GM12875 (cell line): ENCODE results near the gene PCDH1.

Experiments used
- H3K4me3 ChIP-seq: one replicate; pipeline ENCODE4 v1.5.1; 2011; ENCODE audit warnings: low read depth, low read length, control low read depth
- TF ChIP-seq, protein P1 (sequence below): IDR thresholded peaks from 2 replicates; pipeline ENCODE4 v1.5.1; 2011; ENCODE audit warnings: low read depth, mild to moderate bottlenecking, control low read depth, inconsistent platforms, low read length, moderate library complexity, borderline replicate concordance; ENCODE audit not compliant: insufficient read depth

The PCDH1 gene

DNA sequence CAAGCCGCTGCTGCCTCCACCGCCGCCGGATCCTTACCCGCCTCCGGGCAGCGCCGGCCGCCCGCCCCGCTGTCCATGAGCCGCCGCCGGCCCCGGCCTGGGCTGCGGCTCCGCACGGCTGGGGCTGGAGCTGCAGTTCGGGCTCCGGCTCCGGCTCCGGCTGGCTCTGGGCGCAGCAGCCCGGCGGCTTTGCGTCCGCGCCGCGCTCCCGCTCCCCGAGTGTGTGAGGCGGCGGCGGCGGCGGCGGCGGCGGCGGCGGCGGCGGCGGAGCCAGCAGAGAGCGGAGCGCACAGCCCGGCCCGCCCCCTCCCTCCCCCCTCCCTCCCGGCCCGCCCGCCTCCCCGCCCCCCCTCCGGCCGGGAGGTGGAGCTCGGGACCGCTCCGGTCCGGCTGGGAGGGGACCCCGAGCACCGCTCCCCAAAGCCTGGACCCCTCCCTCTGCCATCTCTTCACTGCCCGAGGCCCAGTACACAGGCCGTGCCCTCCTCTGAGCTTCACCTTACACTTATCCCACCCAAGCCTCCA lies at the start of gene PCDH1:
Gene PCDH1, minus strand, starts transcription at position 225 of the 525 bp plus-strand sequence. Its CDS starts 148 bp downstream, at position 77.
- TF ChIP-seq, protein P1, sequence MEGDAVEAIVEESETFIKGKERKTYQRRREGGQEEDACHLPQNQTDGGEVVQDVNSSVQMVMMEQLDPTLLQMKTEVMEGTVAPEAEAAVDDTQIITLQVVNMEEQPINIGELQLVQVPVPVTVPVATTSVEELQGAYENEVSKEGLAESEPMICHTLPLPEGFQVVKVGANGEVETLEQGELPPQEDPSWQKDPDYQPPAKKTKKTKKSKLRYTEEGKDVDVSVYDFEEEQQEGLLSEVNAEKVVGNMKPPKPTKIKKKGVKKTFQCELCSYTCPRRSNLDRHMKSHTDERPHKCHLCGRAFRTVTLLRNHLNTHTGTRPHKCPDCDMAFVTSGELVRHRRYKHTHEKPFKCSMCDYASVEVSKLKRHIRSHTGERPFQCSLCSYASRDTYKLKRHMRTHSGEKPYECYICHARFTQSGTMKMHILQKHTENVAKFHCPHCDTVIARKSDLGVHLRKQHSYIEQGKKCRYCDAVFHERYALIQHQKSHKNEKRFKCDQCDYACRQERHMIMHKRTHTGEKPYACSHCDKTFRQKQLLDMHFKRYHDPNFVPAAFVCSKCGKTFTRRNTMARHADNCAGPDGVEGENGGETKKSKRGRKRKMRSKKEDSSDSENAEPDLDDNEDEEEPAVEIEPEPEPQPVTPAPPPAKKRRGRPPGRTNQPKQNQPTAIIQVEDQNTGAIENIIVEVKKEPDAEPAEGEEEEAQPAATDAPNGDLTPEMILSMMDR: no peak
- no peak within 1 kb of the TSS for H3K4me3 ChIP-seq

DNA sequence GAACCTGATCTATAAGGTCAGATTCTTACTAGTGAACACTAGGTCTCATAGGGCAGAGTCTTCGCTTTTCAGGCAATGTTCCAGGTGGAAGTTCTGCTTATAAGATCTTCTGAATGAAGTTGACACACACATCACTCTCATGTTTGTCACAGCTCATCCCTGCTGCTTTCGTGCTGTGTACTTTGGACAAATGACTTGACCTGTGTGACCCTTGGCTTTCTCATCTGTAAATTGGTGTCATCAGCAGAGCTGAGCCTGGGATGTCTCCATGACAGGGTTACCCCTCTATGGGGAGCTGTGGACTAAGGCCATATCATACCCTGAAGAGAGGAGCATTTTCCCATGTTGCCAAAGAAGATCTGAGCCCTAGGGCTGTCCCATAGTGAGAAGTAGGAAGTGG lies 48.2 kb upstream of the PCDH1 start:
- H3K4me3 ChIP-seq: no peak overlapping the region
- TF ChIP-seq, protein P1: no peak

DNA sequence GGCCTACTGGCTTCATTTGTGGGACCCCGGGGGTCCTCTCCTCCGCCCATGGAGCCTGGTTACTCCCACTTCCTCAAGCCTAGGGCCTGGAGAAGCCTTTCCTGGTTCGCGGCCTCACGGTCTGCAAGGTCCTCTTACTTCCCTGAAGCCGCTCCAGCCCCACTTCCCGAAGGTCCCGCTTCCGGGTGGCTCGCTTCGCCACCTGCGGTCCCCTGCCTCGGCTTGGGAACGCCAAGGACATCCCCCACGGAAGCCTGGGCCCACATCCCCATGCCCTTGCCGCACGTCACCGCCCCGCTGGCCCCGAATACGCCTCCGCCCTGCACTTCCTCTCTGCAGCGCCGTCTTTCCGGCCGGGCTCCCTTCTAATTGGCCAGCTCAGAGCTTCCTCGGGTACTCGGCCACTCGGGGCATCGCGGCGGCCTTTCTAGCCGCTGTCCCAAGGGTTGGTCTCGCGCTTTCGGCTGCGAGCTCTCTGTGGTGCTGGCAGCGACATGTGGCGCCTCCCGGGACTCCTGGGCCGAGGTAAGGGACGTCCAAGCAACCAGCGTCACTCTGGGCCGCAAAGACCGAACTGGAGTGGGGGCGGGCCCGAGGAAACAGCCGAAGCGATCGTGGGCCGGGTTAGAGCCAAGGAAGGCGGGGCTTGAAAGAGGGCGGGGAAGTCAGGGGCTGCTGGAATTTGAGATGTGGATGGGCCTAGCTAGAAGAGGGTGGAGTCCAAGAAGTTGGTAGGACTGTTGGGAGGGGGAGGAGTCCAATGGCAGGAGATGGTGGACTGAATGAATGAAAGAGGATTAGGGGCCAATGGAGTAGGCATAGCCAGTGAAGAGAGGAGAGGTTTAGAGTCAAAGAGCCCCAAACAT lies 45.5 kb upstream of the PCDH1 start, which contains the start of gene DELE1:
Gene DELE1, plus strand, starts transcription at position 424 of the 866 bp plus-strand sequence. Its CDS starts 71 bp downstream, at position 495.
- H3K4me3 ChIP-seq: peak within 1 kb of the TSS; percentile 94
- TF ChIP-seq, protein P1: no peak

DNA sequence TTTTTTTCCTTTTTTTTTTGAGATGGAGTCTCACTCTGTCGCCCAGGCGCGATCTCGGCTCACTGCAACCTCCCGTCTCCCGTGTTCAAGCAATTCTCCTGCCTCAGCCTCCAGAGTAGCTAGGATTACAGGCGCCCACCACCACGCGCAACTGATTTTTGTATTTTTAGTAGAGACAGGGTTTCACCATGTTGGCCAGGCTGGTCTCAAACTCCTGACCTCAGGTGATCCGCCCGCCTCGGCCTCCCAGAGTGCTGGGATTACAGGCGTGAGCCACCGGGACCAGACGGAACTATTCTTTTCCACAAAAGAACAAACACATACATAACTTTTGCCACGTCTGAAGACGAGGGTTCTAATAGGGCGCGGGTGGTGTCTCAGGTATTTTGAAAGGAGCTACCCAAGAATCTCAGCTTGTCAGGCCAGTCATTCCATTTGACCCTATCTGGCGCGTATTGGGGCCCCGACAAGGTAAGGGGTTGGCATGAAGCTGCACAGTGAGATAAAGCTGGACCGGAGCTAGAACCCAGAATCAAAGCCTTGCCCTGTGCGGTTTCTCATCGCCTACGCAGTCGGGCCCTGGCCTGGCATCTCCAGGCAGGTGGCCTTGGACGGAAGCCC lies 44.7 kb upstream of the PCDH1 start:
- H3K4me3 ChIP-seq: peak overlapping the region; percentile 94

DNA sequence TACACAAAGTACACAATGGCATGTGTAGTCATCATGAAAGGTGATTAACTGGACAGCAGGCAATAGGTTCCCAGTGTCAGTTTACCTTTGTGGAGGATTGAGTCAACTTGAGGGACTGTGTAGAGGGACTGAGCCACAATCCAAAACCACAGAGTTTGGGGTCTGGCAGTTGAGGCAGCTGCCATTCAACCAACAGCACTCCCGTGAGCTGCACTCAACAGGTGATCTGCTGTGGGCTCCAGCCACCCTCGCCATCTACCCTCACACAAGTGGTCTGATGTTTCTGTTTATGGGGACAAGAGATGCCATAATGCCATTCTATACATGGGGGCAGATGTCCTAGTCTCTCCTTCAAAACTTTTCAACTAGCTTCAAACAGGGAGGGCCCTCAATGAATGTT lies 42.6 kb upstream of the PCDH1 start:
- TF ChIP-seq, protein P1: no peak
- no peak overlapping the region for H3K4me3 ChIP-seq

DNA sequence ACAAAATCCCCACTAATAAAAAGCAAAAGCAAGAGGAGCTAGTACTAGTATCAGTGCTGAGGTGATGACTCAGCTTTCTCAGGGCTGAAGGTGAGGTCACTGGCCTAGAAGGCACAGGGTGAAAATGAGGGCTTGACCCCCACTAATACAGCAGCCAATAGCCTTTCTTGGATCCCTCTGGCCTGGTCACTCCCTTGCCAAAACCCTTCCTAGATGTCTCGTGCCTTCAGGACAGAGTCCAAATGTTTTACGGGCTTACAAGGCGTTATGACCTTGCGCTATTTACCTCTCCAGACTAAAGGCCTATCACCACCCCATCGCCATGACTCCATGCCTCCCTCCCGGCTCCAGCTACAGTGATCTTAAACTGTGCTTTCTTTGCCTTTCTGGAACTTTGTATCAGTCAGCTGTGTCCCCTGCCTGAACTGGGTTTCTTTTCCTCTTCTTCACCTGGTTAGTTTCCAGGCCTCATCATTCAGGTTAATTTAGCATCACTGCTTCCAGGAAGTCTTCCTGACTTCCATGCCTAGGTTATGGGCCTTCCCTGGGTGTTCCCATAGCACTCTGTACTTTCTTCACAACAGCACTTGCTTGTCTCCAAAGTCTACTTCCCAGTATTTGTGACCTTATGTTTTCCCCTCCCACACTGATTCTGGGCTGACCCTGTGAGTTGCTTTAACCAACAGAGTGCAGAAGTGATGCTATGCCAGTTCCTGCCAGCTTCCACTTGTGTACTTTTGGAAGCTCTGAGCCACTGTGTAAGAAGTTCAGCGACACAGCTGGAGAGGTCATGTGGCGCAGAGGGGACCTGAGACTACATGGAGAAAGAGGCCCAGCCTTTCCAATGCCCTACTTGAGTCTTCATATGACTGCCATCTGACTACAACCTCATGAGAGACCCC lies 41.3 kb upstream of the PCDH1 start:
- TF ChIP-seq, protein P1: no peak

DNA sequence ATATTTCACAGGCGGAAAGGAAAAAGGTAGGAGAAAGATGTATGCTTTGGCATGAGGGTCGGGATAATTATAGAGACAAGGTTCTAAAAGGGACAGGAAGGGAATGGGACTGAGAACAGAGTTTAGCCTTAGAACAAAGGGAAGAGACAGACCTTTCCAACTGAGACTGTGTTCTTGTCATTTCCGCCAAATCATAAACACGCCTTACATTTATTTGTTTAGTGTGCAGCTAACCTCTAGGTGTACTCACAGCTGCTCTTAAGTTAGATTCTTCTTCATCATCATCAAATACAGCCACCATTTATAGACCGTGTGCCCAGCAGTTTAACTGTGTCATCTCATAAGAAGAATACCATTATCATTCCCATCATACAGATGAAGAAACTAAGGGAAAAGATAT lies 39.5 kb upstream of the PCDH1 start:
- TF ChIP-seq, protein P1: no peak
- H3K4me3 ChIP-seq: no peak overlapping the region

More for the DNA sequence above, 41.3 kb upstream of the PCDH1 start:
- no peak overlapping the region for H3K4me3 ChIP-seq
